ENCODE measurements around the gene NEMP2. TPM values are rescaled to one million over a fixed set of nuclear protein-coding genes. Genes with fewer than 3 reads are reported as not detected.

Gene NEMP2
- total and polyA plus RNA-seq, 7 donors: 0.21 to 2.0 (median 0.86) TPM

DNA sequence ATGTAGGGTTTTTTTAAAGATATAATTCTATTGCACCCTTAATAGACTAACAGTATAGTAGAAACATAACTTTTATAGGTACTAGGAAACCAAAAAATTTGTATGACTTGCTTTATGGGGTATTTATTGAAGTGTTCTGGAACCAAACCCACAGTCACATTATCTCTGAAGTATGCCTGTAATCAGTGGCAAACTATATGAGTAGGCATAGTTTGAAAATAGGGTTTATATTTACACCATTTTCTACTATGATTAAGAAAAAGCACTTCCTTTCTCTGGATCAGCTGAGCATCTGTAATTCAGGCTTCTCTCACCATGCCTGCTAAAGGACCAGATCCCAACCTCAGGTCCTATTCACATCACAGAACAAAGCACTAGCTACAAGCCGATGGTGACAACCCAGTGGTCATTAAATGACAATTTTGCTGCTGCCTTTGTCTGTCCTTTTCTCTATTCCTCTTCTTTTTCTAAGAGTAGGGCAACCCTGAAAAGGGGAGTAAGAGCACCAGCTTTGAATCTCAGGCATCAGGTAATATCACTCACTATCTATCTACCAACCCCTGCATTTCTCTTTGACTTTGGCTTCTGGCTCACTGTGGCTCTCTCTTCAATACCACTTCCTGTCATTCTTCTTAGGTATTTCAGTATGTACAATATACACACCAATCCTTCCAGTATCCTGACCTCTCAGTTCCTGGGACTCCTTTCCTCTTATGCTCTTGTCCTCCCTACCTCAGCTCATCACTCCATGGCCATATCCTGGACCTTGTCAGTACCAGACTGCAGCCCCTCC lies 14.4 kb downstream of the NEMP2 start:
- Histone ChIP-seq H3K27ac (no peak overlapping the region), H3K36me3 (ENCODE audit: insufficient read depth in 1 of 2, low read depth in 1 of 2) (no peaks in the 10 kb centered on the region), H3K9me3 (no peaks in the 10 kb centered on the region), H3K27me3 (ENCODE audit: insufficient read depth in 3 of 3, low read length in 2 of 3) (no peaks in the 10 kb centered on the region), H3K4me1 (no peaks in the 10 kb centered on the region), H3K4me3 (no peak overlapping the region)
- WGBS, 3 donors: 89 to 95% (median 93%) methylated on average over 1 of the region's 1 CpG
- no peak for DNase-seq
- intact Hi-C loops (cut with DNase I): loop anchor here in 1 of 2 donors (10.0 kb wide), 1 partner anchor 135 kb away; no protein-coding TSS in a partner anchor
- no peak for ATAC-seq
- TF ChIP-seq, protein P1, sequence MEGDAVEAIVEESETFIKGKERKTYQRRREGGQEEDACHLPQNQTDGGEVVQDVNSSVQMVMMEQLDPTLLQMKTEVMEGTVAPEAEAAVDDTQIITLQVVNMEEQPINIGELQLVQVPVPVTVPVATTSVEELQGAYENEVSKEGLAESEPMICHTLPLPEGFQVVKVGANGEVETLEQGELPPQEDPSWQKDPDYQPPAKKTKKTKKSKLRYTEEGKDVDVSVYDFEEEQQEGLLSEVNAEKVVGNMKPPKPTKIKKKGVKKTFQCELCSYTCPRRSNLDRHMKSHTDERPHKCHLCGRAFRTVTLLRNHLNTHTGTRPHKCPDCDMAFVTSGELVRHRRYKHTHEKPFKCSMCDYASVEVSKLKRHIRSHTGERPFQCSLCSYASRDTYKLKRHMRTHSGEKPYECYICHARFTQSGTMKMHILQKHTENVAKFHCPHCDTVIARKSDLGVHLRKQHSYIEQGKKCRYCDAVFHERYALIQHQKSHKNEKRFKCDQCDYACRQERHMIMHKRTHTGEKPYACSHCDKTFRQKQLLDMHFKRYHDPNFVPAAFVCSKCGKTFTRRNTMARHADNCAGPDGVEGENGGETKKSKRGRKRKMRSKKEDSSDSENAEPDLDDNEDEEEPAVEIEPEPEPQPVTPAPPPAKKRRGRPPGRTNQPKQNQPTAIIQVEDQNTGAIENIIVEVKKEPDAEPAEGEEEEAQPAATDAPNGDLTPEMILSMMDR (IDR thresholded peaks at IDR 0.05): no peak

- WGBS, 3 donors: 92 to 96% (median 96%) methylated on average over 2 of the region's 2 CpGs
- intact Hi-C loops (cut with DNase I): loop anchor here in 1 of 2 donors (10.0 kb wide), 1 partner anchor 133 kb away; no protein-coding TSS in a partner anchor
- Histone ChIP-seq H3K27ac (no peak overlapping the region), H3K4me3 (no peak overlapping the region), H3K36me3 (ENCODE audit: insufficient read depth in 1 of 2, low read depth in 1 of 2) (no peaks in the 10 kb centered on the region), H3K27me3 (ENCODE audit: insufficient read depth in 3 of 3, low read length in 2 of 3) (no peaks in the 10 kb centered on the region), H3K4me1 (no peaks in the 10 kb centered on the region), H3K9me3 (no peaks in the 10 kb centered on the region)
- TF ChIP-seq, protein P1 (IDR thresholded peaks at IDR 0.05): no peak
- DNase-seq: no peak
- ATAC-seq: no peak
Measured at GRCh38 chr2:190517468-190517867, 17.1 kb downstream of the NEMP2 start.

DNA sequence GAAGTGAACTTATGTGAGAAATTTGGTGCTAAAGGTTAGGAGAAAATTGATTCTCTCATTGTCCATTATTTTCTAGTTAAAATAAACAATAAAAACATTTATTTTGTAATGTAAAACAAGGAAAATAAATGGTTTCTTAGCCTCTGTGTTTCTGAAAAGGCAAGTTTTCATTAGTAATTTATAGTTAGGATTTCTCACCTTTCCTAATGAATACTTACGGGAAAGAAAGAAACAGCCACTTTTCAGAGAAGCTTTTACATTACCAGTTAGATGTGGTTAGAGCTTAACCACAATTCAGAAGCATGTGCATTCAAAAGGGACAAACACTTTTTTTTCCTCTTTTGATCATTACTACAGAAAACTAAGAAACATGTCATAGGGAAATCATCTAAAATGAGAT lies 18.8 kb downstream of the NEMP2 start:
- intact Hi-C loops (cut with DNase I): loop anchor here in 1 of 2 donors (10.0 kb wide), 1 partner anchor 131 kb away; no protein-coding TSS in a partner anchor
- no peak for ATAC-seq

GRCh38 chr2:190514676-190515075 lies 19.8 kb downstream of the NEMP2 start:
- Histone ChIP-seq H3K27me3 (ENCODE audit: insufficient read depth in 3 of 3, low read length in 2 of 3) (no peaks in the 10 kb centered on the region), H3K27ac (no peak overlapping the region), H3K4me3 (no peak overlapping the region), H3K36me3 (ENCODE audit: insufficient read depth in 1 of 2, low read depth in 1 of 2) (no peaks in the 10 kb centered on the region), H3K4me1 (no peaks in the 10 kb centered on the region), H3K9me3 (no peaks in the 10 kb centered on the region)
- DNase-seq (no peak), ATAC-seq (no peak)
- 95 to 100% (median 98%) methylated on average over 1 of the region's 1 CpG for WGBS, 3 donors
- TF ChIP-seq, protein P1 (IDR thresholded peaks at IDR 0.05): no peak
- intact Hi-C loops (cut with DNase I): loop anchor here (5.0 to 10.0 kb wide), 2 partner anchors 130 to 422 kb away; no protein-coding TSS in a partner anchor

More for the DNA sequence above, 18.8 kb downstream of the NEMP2 start:
- Histone ChIP-seq H3K36me3 (ENCODE audit: insufficient read depth in 1 of 2, low read depth in 1 of 2) (no peaks in the 10 kb centered on the region), H3K4me3 (no peak overlapping the region), H3K4me1 (no peaks in the 10 kb centered on the region), H3K9me3 (no peaks in the 10 kb centered on the region), H3K27ac (no peak overlapping the region), H3K27me3 (ENCODE audit: insufficient read depth in 3 of 3, low read length in 2 of 3) (no peaks in the 10 kb centered on the region)
- WGBS, 3 donors: 85 to 97% (median 94%) methylated on average over 1 of the region's 1 CpG
- no peak for DNase-seq
- TF ChIP-seq, protein P1 (IDR thresholded peaks at IDR 0.05): no peak
